ENCODE data around the gene LARP6. TPM values are rescaled to one million over a fixed set of nuclear protein-coding genes. Genes with fewer than 3 reads are reported as not detected.

LARP6 gene
- total RNA-seq, 1 donor from 2014 or later, result 135 TPM

DNA sequence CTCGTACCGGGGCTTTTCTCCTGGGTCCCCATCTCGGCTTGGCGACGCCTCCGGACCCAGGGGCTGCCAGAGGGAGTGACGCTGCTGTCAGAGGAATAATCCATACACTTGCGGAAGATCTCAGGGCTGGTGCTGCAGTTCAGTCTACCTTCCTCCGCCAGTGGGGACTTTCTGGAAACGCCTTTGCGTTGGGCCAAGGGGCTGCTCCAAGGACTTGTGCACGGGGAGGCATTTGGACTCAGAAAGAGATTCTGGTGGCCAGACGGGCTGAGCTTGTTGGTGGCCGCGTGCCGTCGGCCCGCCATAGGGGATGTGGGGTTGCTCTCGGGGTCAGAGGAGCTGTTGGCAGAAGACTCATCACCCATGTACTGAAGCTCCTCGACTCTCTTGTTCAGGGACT, 21.8 kb downstream of the LARP6 start:
- H3K27me3 Mint-ChIP-seq (ENCODE audit: low read depth), result no peaks in the 10 kb centered on the region
- H3K36me3 Mint-ChIP-seq (ENCODE audit: low read depth), result peaks cover 39% of the 10 kb centered on the region
- no peaks in the 10 kb centered on the region for H3K9me3 Mint-ChIP-seq (ENCODE audit: low read depth)
- H3K4me1 Mint-ChIP-seq (ENCODE audit: low read depth), result peaks cover 79% of the 10 kb centered on the region
- TF ChIP-seq, protein P1, sequence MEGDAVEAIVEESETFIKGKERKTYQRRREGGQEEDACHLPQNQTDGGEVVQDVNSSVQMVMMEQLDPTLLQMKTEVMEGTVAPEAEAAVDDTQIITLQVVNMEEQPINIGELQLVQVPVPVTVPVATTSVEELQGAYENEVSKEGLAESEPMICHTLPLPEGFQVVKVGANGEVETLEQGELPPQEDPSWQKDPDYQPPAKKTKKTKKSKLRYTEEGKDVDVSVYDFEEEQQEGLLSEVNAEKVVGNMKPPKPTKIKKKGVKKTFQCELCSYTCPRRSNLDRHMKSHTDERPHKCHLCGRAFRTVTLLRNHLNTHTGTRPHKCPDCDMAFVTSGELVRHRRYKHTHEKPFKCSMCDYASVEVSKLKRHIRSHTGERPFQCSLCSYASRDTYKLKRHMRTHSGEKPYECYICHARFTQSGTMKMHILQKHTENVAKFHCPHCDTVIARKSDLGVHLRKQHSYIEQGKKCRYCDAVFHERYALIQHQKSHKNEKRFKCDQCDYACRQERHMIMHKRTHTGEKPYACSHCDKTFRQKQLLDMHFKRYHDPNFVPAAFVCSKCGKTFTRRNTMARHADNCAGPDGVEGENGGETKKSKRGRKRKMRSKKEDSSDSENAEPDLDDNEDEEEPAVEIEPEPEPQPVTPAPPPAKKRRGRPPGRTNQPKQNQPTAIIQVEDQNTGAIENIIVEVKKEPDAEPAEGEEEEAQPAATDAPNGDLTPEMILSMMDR (IDR thresholded peaks at IDR 0.05), result no peak
- no peak overlapping the region for H3K4me3 Mint-ChIP-seq (ENCODE audit: unreplicated experiment)
- no peak for DNase-seq (ENCODE audit: low spot score)
- H3K27ac Mint-ChIP-seq (ENCODE audit: unreplicated experiment), result peak overlapping the region; percentile 24

DNA sequence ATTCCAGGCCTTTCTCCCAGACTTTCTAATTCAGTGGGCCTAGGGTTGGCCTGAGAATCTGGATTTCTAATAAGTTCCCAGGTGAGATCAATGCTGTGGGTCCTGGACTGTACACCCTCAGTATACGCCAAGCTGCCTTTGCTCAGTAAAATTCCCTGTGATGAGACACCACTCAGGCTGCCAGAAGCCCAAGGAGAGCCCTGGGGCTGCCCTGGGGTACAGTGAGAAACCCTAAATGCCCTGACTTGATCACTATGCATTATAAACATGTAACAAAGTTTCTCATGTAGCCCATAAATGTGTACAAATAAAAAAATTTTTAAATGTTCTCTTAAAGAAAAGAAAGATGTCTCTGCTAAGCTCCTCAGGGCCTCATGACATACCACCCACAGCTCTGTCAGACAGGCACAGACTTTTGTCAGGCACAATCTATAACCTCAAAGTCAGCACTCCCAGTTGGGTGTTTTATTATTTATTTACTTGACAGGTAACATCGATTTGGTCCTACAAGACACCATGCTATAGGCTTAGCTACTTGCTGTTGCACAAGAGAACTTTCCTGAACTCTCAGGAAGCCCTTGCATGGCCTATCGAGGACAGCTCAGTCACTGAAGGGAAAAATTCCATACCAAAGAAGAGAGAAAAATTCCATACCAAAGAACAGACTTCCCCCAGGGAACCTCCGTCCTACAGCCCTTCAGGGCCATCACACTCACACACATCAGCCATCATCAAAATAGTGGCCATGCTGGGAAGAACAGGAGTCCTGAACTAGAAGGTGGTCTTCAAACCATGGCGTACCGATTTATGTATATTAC, 22.7 kb downstream of the LARP6 start:
- DNase-seq (ENCODE audit: low spot score), result no peak
- Mint-ChIP-seq H3K9me3 (ENCODE audit: low read depth) (no peaks in the 10 kb centered on the region), H3K4me3 (ENCODE audit: unreplicated experiment) (no peak overlapping the region), H3K4me1 (ENCODE audit: low read depth) (peaks cover 79% of the 10 kb centered on the region), H3K27ac (ENCODE audit: unreplicated experiment) (peak overlapping the region; percentile 63), H3K36me3 (ENCODE audit: low read depth) (peaks cover 36% of the 10 kb centered on the region), H3K27me3 (ENCODE audit: low read depth) (no peaks in the 10 kb centered on the region)
- TF ChIP-seq, protein P1 (IDR thresholded peaks at IDR 0.05), result no peak

DNA sequence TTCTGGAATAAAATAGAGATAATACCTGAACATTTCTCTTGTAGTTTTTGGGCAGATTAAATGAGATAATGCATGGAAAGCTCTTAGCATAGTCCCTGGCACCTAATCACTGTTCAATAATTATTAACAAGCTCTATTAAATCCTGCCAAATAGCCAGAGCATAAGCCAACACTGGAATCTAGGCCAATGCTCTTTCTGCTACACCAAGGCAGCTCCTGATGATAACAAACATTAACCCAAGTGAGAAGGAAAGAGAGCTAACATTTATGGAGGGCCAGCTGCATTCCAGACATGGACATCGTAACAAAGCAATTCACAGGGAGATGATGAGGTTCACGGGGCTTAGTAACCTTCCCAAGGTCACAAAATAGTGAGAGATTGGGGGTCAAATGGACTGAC, 23.3 kb downstream of the LARP6 start:
- H3K27ac Mint-ChIP-seq (ENCODE audit: unreplicated experiment), result peak overlapping the region; percentile 32
- no peaks in the 10 kb centered on the region for H3K27me3 Mint-ChIP-seq (ENCODE audit: low read depth)
- peaks cover 80% of the 10 kb centered on the region for H3K4me1 Mint-ChIP-seq (ENCODE audit: low read depth)
- no peak overlapping the region for H3K4me3 Mint-ChIP-seq (ENCODE audit: unreplicated experiment)
- DNase-seq (ENCODE audit: low spot score), result no peak
- peaks cover 30% of the 10 kb centered on the region for H3K36me3 Mint-ChIP-seq (ENCODE audit: low read depth)
- TF ChIP-seq, protein P1 (IDR thresholded peaks at IDR 0.05), result no peak
- H3K9me3 Mint-ChIP-seq (ENCODE audit: low read depth), result no peaks in the 10 kb centered on the region

DNA sequence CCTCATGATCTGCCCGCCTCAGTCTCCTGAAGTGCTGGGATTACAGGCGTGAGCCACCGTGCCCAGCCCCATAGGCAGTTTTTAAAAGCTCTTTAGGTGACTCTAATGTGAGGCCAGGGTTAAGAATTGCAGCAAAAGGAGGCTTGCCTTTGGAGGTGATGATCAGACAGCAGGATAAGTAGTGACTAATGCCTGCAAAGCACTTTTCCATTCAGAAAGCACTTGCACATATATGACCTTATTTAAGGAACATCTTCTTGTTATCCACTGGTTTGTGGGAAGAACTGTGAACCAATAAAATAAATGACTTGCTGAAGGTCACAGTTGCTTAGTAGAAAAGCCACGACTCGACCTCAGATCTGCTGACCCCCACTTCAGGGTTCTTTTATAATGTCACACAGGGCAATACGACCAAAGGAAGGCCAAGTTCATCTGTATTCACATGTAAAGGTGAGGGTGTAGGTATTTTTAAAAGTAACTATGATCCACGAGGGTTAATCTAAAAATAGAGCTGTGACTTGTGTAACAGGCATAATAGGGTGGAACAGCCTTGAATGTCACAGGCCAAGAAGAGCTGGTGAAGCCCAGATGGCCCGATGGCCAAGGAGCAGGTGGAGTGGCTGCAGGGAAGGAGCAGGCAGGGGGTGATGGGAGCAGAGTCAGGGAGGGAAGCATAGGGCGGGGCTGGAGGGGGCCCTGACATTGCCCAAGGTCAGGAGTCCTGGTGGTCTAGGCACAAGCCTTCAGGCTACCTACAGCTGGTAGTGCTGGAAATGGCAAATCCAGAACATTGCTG, 24.4 kb downstream of the LARP6 start:
- DNase-seq (ENCODE audit: low spot score), result no peak
- Mint-ChIP-seq H3K9me3 (ENCODE audit: low read depth) (no peaks in the 10 kb centered on the region), H3K27me3 (ENCODE audit: low read depth) (no peaks in the 10 kb centered on the region), H3K4me3 (ENCODE audit: unreplicated experiment) (no peak overlapping the region), H3K36me3 (ENCODE audit: low read depth) (peaks cover 21% of the 10 kb centered on the region), H3K27ac (ENCODE audit: unreplicated experiment) (peak overlapping the region; percentile 66), H3K4me1 (ENCODE audit: low read depth) (peaks cover 77% of the 10 kb centered on the region)
- TF ChIP-seq, protein P1 (IDR thresholded peaks at IDR 0.05), result no peak

- TF ChIP-seq, protein P1 (IDR thresholded peaks at IDR 0.05), result no peak
- no peak overlapping the region for H3K4me3 Mint-ChIP-seq (ENCODE audit: unreplicated experiment)
- no peak for DNase-seq (ENCODE audit: low spot score)
- H3K27me3 Mint-ChIP-seq (ENCODE audit: low read depth), result no peaks in the 10 kb centered on the region
- peaks cover 58% of the 10 kb centered on the region for H3K4me1 Mint-ChIP-seq (ENCODE audit: low read depth)
- peaks cover 14% of the 10 kb centered on the region for H3K36me3 Mint-ChIP-seq (ENCODE audit: low read depth)
- peak overlapping the region; percentile 42 for H3K27ac Mint-ChIP-seq (ENCODE audit: unreplicated experiment)
- no peaks in the 10 kb centered on the region for H3K9me3 Mint-ChIP-seq (ENCODE audit: low read depth)
These were observed 26.2 kb downstream of the LARP6 start for GRCh38 chr15:70827721-70828120.
